Panc1 (cell line): Measurements from ENCODE around the gene SYT2. TPM values are rescaled to one million over a fixed set of nuclear protein-coding genes. Genes with fewer than 3 reads are reported as not detected.

Source experiments
- ATAC-seq: fragments of 200-7000 bp; cut with Tn5 transposase; 2 replicates; pipeline ENCODE4 v1.9.1; 2020; ENCODE audit warnings: mild to moderate bottlenecking, moderate library complexity
- BruUV-seq: library from RNA; stranded (reverse); fragments of 400-500 nt; replicated peaks from 2 replicates; lab custom pipeline; 2021; lab: Mats Ljungman, UMichigan
- CTCF ChIA-PET: fragments of 300-600 bp; sonication (Branson Sonifier 250); formaldehyde crosslinking; loops from one replicate; lab custom pipeline; 2022; ENCODE audit warnings: antibody characterized with exemption; lab: Charles Lee
- POLR2A ChIA-PET: fragments of 300-600 bp; sonication (Branson Sonifier 250); formaldehyde crosslinking; loops from one replicate; lab custom pipeline; 2022; ENCODE audit warnings: antibody characterized with exemption; lab: Charles Lee
- DNase-seq: peaks from one replicate; pipeline ENCODE4 v3.0.0-alpha.2; 2010; ENCODE audit warnings: low read depth, low spot score
- H3K27ac ChIP-seq: 2 replicates; pipeline ENCODE4 v1.5.1; 2011; ENCODE audit warnings: mild to moderate bottlenecking, low read length, inconsistent platforms
- H3K27me3 ChIP-seq: fragments of 200-500 bp; sonication (Bioruptor generic); 2 replicates; pipeline ENCODE4 v1.6.0; 2014; ENCODE audit warnings: low read length, inconsistent platforms; ENCODE audit not compliant: control insufficient read depth, insufficient read depth
- H3K36me3 ChIP-seq: fragments of 200-500 bp; sonication (Bioruptor generic); 2 replicates; pipeline ENCODE4 v1.5.1; 2014; ENCODE audit warnings: inconsistent platforms, mild to moderate bottlenecking, low read length, moderate library complexity; ENCODE audit not compliant: control insufficient read depth, insufficient read depth
- H3K4me1 ChIP-seq: 2 replicates; pipeline ENCODE4 v1.5.1; 2011; ENCODE audit warnings: inconsistent platforms, mild to moderate bottlenecking, low read length, moderate library complexity; ENCODE audit not compliant: control insufficient read depth, insufficient read depth
- H3K4me3 ChIP-seq, 2 experiments: 2 replicates each; pipeline ENCODE4 v1.5.1; 2011 to 2012; ENCODE audit warnings: low read depth in 2 of 2, low read length in 2 of 2, mild to moderate bottlenecking in 2 of 2, inconsistent platforms in 1 of 2, moderate library complexity in 1 of 2
- H3K9me3 ChIP-seq: fragments of 200-500 bp; sonication (Bioruptor generic); 2 replicates; pipeline ENCODE4 v1.5.1; 2014; ENCODE audit warnings: low read depth, mild to moderate bottlenecking, inconsistent platforms, low read length, moderate library complexity; ENCODE audit not compliant: control insufficient read depth, insufficient read depth
- POLR2AphosphoS5 ChIP-seq: IDR thresholded peaks from 2 replicates; pipeline ENCODE4 v1.6.1; 2012; ENCODE audit warnings: mild to moderate bottlenecking, low read depth, low read length, moderate library complexity
- SIN3A ChIP-seq: IDR thresholded peaks from 2 replicates; pipeline ENCODE4 v1.6.1; 2012; ENCODE audit warnings: low read depth, mild to moderate bottlenecking, low read length, moderate library complexity, borderline replicate concordance; ENCODE audit not compliant: insufficient read depth
- TCF7L2 ChIP-seq: IDR thresholded peaks from 2 replicates; pipeline ENCODE4 v1.6.1; 2011; ENCODE audit warnings: mild to moderate bottlenecking, low read depth, low read length, inconsistent platforms
- in situ Hi-C: cut with HindIII; loops from 2 replicates; pipeline ENCODE4 v1.10.0; 2016; ENCODE audit warnings: low sequenced_read_pairs, low pct_unique_long_range_greater_than_20kb
- intact Hi-C: fragments of 100-400 bp; cut with micrococcal nuclease; formaldehyde crosslinking; loops from one replicate; pipeline ENCODE4 v1.10.0; 2022; ENCODE audit not compliant: unreplicated experiment
- total RNA-seq: library from RNA; stranded (reverse); gene quantifications from one replicate; pipeline ENCODE4 v1.2.1, GENCODE V29; 2021; ENCODE audit not compliant: unreplicated experiment
- TF ChIP-seq, protein P1 (sequence below): fragments of 450-650 bp; IDR thresholded peaks from 2 replicates; pipeline ENCODE4 v1.5.1; 2017; ENCODE audit warnings: mild to moderate bottlenecking
- TF ChIP-seq, protein P2 (sequence below), 2 experiments: IDR thresholded peaks; 2 replicates each; pipeline ENCODE4 v1.6.1; 2011 to 2012; ENCODE audit warnings: low read depth in 2 of 2, control low read depth in 1 of 2, low read length in 1 of 2, mild to moderate bottlenecking in 1 of 2, moderate library complexity in 1 of 2; ENCODE audit not compliant: insufficient read depth in 1 of 2

The SYT2 gene
- total RNA-seq, 1 experiment from 2014 or later: 0.03 TPM

DNA sequence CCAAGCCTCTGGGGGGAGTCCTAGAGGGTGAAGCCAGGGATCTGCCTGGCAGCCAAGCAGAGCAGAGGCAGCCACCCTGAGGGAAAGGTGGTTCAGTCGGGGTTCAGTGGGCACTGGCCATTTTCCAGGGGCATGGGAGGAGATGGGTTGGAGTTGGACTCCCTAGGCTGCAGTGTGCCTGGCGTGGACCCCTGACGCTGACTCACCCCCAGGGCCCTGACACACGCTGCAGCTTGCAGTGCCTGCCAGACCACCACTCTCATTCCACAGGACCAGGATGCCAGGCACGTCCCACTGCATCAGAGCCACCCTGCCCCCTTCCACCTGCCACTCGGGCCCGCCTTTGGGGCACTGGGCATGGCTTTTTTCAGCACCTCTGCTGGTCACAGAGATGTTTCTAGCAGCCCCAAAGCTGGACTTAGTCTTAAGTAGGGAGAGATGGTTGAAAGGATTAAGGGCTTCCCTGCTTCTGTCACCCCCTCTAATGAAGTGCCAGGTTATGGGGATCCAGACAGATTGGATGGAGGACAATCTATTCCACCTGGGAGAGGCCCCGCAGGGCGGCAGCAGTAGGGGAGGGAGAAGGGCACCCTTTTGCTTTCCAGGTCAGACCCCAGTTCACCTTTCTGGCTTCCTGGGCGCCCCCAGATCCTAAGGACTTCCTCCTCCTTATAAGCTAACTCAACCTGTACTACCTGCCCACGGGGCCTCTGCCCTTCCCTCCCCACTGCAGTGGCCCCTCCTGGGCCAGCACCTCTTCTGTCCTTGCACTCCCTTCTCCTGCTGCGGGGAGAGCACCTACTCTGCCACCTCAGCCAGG lies 1.6 kb downstream of the SYT2 start:
- ATAC-seq (no peak), DNase-seq (no peak)
- H3K9me3 ChIP-seq: no peaks in the 10 kb centered on the region
- POLR2A ChIA-PET: no interaction called here
- intact Hi-C loops (no loop called here), in situ Hi-C loops (no loop called here)
- no peak overlapping the region for H3K4me3 ChIP-seq
- H3K4me1 ChIP-seq: no peaks in the 10 kb centered on the region
- H3K27ac ChIP-seq: no peak overlapping the region
- no peak for TF ChIP-seq POLR2AphosphoS5
- TF ChIP-seq, protein P1, sequence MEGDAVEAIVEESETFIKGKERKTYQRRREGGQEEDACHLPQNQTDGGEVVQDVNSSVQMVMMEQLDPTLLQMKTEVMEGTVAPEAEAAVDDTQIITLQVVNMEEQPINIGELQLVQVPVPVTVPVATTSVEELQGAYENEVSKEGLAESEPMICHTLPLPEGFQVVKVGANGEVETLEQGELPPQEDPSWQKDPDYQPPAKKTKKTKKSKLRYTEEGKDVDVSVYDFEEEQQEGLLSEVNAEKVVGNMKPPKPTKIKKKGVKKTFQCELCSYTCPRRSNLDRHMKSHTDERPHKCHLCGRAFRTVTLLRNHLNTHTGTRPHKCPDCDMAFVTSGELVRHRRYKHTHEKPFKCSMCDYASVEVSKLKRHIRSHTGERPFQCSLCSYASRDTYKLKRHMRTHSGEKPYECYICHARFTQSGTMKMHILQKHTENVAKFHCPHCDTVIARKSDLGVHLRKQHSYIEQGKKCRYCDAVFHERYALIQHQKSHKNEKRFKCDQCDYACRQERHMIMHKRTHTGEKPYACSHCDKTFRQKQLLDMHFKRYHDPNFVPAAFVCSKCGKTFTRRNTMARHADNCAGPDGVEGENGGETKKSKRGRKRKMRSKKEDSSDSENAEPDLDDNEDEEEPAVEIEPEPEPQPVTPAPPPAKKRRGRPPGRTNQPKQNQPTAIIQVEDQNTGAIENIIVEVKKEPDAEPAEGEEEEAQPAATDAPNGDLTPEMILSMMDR: no peak
- H3K36me3 ChIP-seq: no peaks in the 10 kb centered on the region
- peaks cover 24% of the 10 kb centered on the region for H3K27me3 ChIP-seq
- no TSS peak for BruUV-seq
- CTCF ChIA-PET: interaction anchor here (0.6 kb wide), 1 partner anchor 11 kb away, joined by 3 read pairs; no protein-coding TSS in a partner anchor

- no peaks in the 10 kb centered on the region for H3K9me3 ChIP-seq
- intact Hi-C loops: loop anchor here (2.0 kb wide), 1 partner anchor 68 kb away; no protein-coding TSS in a partner anchor
- H3K4me1 ChIP-seq: no peaks in the 10 kb centered on the region
- H3K27me3 ChIP-seq: peaks cover 30% of the 10 kb centered on the region
- ATAC-seq (no peak), DNase-seq (no peak)
- in situ Hi-C loops: no loop called here
- BruUV-seq: no TSS peak
- TF ChIP-seq SIN3A (no peak), TCF7L2 (no peak), POLR2AphosphoS5 (no peak)
- TF ChIP-seq, protein P1: no peak
- TF ChIP-seq, protein P2, sequence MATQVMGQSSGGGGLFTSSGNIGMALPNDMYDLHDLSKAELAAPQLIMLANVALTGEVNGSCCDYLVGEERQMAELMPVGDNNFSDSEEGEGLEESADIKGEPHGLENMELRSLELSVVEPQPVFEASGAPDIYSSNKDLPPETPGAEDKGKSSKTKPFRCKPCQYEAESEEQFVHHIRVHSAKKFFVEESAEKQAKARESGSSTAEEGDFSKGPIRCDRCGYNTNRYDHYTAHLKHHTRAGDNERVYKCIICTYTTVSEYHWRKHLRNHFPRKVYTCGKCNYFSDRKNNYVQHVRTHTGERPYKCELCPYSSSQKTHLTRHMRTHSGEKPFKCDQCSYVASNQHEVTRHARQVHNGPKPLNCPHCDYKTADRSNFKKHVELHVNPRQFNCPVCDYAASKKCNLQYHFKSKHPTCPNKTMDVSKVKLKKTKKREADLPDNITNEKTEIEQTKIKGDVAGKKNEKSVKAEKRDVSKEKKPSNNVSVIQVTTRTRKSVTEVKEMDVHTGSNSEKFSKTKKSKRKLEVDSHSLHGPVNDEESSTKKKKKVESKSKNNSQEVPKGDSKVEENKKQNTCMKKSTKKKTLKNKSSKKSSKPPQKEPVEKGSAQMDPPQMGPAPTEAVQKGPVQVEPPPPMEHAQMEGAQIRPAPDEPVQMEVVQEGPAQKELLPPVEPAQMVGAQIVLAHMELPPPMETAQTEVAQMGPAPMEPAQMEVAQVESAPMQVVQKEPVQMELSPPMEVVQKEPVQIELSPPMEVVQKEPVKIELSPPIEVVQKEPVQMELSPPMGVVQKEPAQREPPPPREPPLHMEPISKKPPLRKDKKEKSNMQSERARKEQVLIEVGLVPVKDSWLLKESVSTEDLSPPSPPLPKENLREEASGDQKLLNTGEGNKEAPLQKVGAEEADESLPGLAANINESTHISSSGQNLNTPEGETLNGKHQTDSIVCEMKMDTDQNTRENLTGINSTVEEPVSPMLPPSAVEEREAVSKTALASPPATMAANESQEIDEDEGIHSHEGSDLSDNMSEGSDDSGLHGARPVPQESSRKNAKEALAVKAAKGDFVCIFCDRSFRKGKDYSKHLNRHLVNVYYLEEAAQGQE (IDR thresholded peaks at IDR 0.05; ENCODE audit: insufficient read depth in 1 of 2, low read depth in 2 of 2, low read length in 1 of 2): no peak
- no peaks in the 10 kb centered on the region for H3K36me3 ChIP-seq
- ChIA-PET POLR2A (no interaction called here), CTCF (interaction anchor here (0.5 kb wide), 1 partner anchor 1817 kb away, joined by 3 read pairs; no protein-coding TSS in a partner anchor)
- H3K4me3 ChIP-seq: no peak overlapping the region
- H3K27ac ChIP-seq: no peak overlapping the region
Measured at GRCh38 chr1:202706851-202707250, 3.4 kb downstream of the SYT2 start.
